Measurements from ENCODE around the gene TMEM135.
"Not testable (repeated sequence)": the region's sequence is repeated elsewhere in the genome, so short reads cannot be mapped to it uniquely, and the experiment has no call there.

The TMEM135 gene

GRCh38 chr11:87020336-87020735 lies 17.4 kb upstream of the TMEM135 start:
- H3K4me3 ChIP-seq (ENCODE audit: control insufficient read depth, low read depth, low read length): no peak overlapping the region
- no peak for DNase-seq (ENCODE audit: low read depth)
- TF ChIP-seq, protein P1, sequence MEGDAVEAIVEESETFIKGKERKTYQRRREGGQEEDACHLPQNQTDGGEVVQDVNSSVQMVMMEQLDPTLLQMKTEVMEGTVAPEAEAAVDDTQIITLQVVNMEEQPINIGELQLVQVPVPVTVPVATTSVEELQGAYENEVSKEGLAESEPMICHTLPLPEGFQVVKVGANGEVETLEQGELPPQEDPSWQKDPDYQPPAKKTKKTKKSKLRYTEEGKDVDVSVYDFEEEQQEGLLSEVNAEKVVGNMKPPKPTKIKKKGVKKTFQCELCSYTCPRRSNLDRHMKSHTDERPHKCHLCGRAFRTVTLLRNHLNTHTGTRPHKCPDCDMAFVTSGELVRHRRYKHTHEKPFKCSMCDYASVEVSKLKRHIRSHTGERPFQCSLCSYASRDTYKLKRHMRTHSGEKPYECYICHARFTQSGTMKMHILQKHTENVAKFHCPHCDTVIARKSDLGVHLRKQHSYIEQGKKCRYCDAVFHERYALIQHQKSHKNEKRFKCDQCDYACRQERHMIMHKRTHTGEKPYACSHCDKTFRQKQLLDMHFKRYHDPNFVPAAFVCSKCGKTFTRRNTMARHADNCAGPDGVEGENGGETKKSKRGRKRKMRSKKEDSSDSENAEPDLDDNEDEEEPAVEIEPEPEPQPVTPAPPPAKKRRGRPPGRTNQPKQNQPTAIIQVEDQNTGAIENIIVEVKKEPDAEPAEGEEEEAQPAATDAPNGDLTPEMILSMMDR (conservative IDR thresholded peaks at IDR 0.05; ENCODE audit: control insufficient read depth, insufficient read depth, low read depth, low read length): no peak

DNA sequence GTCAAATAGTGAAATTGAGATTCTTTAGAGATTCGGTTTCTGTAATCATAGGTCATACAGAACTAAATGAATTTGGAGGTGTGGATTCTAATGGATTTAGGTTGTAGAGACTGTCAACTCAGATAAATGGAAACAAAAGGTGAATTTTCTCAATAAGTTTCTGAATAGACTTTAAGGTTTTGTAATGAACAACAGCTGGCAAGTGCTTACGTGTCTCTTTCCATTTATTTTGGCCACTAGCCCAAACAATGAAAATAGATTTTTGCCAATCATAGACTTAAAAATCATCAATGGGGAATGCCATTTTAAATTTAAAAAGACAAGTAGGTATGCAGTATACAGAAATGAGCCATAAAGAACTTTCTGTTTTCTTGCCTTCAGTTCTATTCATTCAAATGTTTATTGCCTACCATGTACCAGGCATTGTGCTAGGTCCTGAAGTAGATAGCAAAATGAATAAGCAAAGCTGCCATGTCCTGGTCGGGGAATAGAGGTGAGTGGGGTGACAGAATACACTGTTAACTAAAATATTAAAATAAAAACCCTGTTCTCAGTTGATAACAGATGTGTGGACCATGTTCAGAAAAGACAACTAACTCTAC lies 16.9 kb upstream of the TMEM135 start:
- no peak overlapping the region for H3K4me3 ChIP-seq (ENCODE audit: control insufficient read depth, low read depth, low read length)
- peak; percentile 54 for DNase-seq (ENCODE audit: low read depth)
- TF ChIP-seq, protein P1 (conservative IDR thresholded peaks at IDR 0.05; ENCODE audit: control insufficient read depth, insufficient read depth, low read depth, low read length): no peak

GRCh38 chr11:87022254-87022653 lies 15.5 kb upstream of the TMEM135 start:
- TF ChIP-seq, protein P1 (conservative IDR thresholded peaks at IDR 0.05; ENCODE audit: control insufficient read depth, insufficient read depth, low read depth, low read length): no peak
- H3K4me3 ChIP-seq (ENCODE audit: control insufficient read depth, low read depth, low read length): no peak overlapping the region
- DNase-seq (ENCODE audit: low read depth): no peak

- no peak for DNase-seq (ENCODE audit: low read depth)
- TF ChIP-seq, protein P1 (conservative IDR thresholded peaks at IDR 0.05; ENCODE audit: control insufficient read depth, insufficient read depth, low read depth, low read length): no peak
Observed at GRCh38 chr11:87022738-87023137, 15.0 kb upstream of the TMEM135 start.

GRCh38 chr11:87026415-87026814 lies 11.3 kb upstream of the TMEM135 start:
- H3K4me3 ChIP-seq (ENCODE audit: control insufficient read depth, low read depth, low read length); DNase-seq (ENCODE audit: low read depth): not testable (repeated sequence)

More at GRCh38 chr11:87022738-87023137, 15.0 kb upstream of the TMEM135 start:
- H3K4me3 ChIP-seq (ENCODE audit: control insufficient read depth, low read depth, low read length): no peak overlapping the region

GRCh38 chr11:87030458-87031054 lies 7.2 kb upstream of the TMEM135 start:
- DNase-seq (ENCODE audit: low read depth): no peak
- TF ChIP-seq, protein P1 (conservative IDR thresholded peaks at IDR 0.05; ENCODE audit: control insufficient read depth, insufficient read depth, low read depth, low read length): no peak
- no peak overlapping the region for H3K4me3 ChIP-seq (ENCODE audit: control insufficient read depth, low read depth, low read length)

DNA sequence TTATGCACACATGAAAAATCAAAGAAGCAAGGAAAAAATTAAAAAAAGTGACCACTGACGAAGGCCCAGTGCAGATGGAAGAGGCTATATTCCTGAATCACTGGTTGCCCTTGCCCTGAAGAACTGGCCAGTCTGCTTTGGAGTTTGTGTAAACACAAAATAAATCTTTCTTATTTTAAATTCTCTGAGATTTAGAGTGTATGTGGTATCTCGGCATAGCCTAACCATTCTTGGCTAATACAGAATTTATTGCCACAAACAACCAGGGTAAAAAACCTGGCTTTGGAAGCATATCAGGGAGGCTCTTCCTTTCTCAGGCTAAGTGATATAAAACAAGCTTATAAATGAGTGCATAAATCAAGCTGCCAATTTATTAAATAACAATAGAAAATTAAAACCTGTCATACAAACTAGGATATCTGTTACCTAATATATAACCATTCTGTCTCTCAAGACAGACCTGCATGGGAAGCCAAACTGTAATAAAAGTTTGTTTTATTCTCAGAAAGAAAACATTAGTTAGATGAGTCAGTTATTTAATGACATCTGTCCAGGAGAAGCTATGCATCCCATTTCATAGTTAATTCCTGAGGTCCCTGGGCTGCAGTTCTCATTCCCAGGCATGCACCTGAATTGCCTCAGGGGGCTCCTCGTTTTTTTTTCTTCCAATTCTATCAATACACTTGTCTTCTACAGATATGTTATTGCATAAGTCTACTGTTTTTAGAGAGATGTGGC lies 6.1 kb upstream of the TMEM135 start:
- TF ChIP-seq, protein P1 (conservative IDR thresholded peaks at IDR 0.05; ENCODE audit: control insufficient read depth, insufficient read depth, low read depth, low read length): no peak
- no peak for DNase-seq (ENCODE audit: low read depth)
- no peak overlapping the region for H3K4me3 ChIP-seq (ENCODE audit: control insufficient read depth, low read depth, low read length)

All from fibroblast of mammary gland (primary cell).